GM18526 (cell line): ENCODE data around the gene SLC37A1.

Experiments
- POLR2A ChIP-seq: IDR thresholded peaks from 3 replicates; pipeline ENCODE4 v1.6.1; 2011; ENCODE audit not compliant: insufficient read length; ENCODE audit errors: extremely low read depth

SLC37A1 gene

GRCh38 chr21:42574234-42575027 is 60.8 kb downstream of the SLC37A1 start:
- TF ChIP-seq POLR2A: no peak

GRCh38 chr21:42575111-42575510 is 61.5 kb downstream of the SLC37A1 start:
- no peak for TF ChIP-seq POLR2A

GRCh38 chr21:42576639-42577038 is 63.0 kb downstream of the SLC37A1 start:
- TF ChIP-seq POLR2A: no peak

- TF ChIP-seq POLR2A: no peak
These were observed 64.4 kb downstream of the SLC37A1 start for GRCh38 chr21:42578034-42578433.

- no peak for TF ChIP-seq POLR2A
These were observed 65.2 kb downstream of the SLC37A1 start for GRCh38 chr21:42578761-42579415.

GRCh38 chr21:42579456-42580075 is 65.9 kb downstream of the SLC37A1 start:
- TF ChIP-seq POLR2A: no peak

- no peak for TF ChIP-seq POLR2A
These were observed 66.6 kb downstream of the SLC37A1 start for GRCh38 chr21:42580076-42580792.

- TF ChIP-seq POLR2A: no peak
These were observed 67.2 kb downstream of the SLC37A1 start for GRCh38 chr21:42580793-42581321.

GRCh38 chr21:42581336-42581992 is 67.8 kb downstream of the SLC37A1 start:
- no peak for TF ChIP-seq POLR2A

- TF ChIP-seq POLR2A: no peak
These were observed 68.5 kb downstream of the SLC37A1 start for GRCh38 chr21:42581993-42582786.

GRCh38 chr21:42582787-42583476 is 69.3 kb downstream of the SLC37A1 start:
- no peak for TF ChIP-seq POLR2A

GRCh38 chr21:42583477-42584295 is 70.0 kb downstream of the SLC37A1 start:
- TF ChIP-seq POLR2A: no peak

GRCh38 chr21:42584296-42584641 is 70.6 kb downstream of the SLC37A1 start:
- TF ChIP-seq POLR2A: no peak
